SH-SY5Y (cell line): ENCODE measurements around the gene TOP2A.

ENCODE experiments used
- GATA2 ChIP-seq: IDR thresholded peaks from 2 replicates; pipeline ENCODE4 v1.6.1; 2011; ENCODE audit warnings: mild to moderate bottlenecking, low read depth, low read length
- GATA3 ChIP-seq: IDR thresholded peaks from 2 replicates; pipeline ENCODE4 v1.6.1; 2011; ENCODE audit warnings: low read depth, mild to moderate bottlenecking, low read length, moderate library complexity

DNA sequence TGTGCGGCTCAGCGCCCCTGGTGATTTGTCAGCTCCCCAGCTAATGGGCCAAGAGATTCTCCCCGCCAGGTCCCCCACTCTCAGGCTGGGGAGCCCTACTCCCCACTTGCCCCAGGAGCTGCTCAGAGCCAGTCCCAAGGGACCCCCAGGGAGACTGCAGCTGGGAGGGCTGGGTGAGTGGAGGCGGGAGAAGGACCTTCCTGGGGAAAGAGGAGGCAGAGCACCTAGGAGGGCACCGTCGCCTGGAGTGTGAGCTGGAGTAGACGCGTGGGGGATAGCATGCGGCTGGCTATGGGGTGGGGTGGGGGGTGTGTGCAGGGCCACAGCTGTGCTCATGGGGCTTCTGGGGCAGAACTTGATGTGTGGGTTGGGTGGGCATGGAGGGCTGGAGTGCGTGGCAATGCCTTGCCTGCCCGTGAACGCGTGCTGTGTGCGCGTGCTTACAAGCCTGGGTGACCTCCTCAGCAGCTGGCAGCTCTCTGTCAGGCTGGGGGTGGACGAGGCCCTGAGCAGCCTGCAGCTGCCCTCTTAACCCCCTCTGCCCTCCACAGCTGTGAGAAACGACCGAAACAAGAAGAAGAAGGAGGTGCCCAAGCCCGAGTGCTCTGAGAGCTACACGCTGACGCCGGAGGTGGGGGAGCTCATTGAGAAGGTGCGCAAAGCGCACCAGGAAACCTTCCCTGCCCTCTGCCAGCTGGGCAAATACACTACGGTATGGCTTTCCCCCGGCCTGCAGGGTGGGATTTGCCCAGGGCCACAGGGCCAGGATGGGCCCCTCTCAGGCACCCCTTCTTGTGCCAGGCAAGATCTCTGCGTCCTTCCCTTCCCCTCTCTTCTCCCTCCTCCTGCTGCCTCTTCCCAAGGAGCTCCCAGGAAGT lies 66.1 kb downstream of the TOP2A start:
- TF ChIP-seq GATA3 (no peak), GATA2 (no peak)
